Memory B cell (primary cell): ENCODE results near the gene SULT1A2.
"Not testable (repeated sequence)": the region's sequence is repeated elsewhere in the genome, so short reads cannot be mapped to it uniquely, and the experiment has no call there.

ENCODE experiments used
- ATAC-seq: fragments of 150-1000 bp; cut with Tn5 transposase; 2 replicates; pipeline ENCODE4 v1.10.0; 2021; ENCODE audit warnings: low read depth, mild to moderate bottlenecking, moderate library complexity
- DNase-seq, 2 donors: peaks; one replicate each; pipeline ENCODE4 v3.0.0; 2022; ENCODE audit warnings: low spot score in 2 of 2
- H3K27ac Mint-ChIP-seq: one replicate; pipeline ENCODE4 v1.8.0; 2022; ENCODE audit warnings: mild to moderate bottlenecking, moderate library complexity, mixed read lengths
- H3K27me3 Mint-ChIP-seq: one replicate; pipeline ENCODE4 v1.8.0; 2022; ENCODE audit warnings: mixed read lengths
- H3K36me3 Mint-ChIP-seq: one replicate; pipeline ENCODE4 v1.8.0; 2022; ENCODE audit warnings: mild to moderate bottlenecking, mixed read lengths
- H3K4me1 Mint-ChIP-seq: one replicate; pipeline ENCODE4 v1.8.0; 2022; ENCODE audit warnings: mixed read lengths
- H3K4me3 Mint-ChIP-seq: one replicate; pipeline ENCODE4 v1.8.0; 2022; ENCODE audit warnings: mild to moderate bottlenecking, moderate library complexity, mixed read lengths
- H3K9me3 Mint-ChIP-seq: one replicate; pipeline ENCODE4 v1.8.0; 2022; ENCODE audit warnings: mixed read lengths

Gene SULT1A2

DNA sequence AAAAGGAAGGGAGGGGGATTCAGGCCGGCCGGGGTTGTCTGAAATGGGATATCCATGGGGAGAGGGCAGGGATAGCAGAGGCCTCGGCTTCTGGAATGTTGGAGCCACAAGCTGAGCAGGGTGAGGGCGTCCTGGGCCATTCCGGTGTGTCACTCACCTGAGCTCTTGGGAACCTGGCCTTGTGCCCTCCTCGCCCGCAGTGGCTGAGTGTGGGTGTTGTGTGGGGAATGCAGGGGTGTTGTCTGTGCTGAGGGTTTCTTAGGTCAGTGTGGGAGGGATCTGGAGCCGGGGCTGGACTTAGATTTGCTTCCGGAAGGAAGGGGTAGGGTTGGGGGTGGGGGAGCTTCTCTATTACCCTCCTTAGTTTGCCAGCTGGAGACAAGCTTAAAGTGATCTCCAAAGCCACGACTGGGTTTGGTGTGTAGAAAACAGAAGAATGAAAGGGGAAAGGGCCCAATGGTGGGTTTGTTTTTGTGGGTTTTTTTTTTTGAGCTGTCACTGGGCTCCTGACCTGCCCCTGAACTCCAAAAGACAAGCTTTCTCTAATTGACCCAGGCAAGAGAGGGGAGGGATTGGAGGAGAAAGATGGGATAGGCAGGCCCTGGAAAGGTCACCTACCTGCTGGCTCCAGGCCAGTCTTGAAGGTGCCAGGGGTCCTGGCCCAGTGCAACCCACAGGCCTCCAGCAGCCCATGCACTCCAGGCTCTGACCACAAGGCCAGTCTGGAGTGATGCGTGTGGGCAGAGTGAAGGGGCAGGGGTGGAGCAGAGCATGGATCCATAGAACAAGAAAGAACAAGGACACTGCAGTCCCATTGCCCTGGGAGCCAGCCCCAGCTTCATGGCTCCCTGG is at the start of gene SULT1A2:
Gene SULT1A2 (minus strand): TSS at position 211 of the 852 bp plus-strand sequence. CDS start 1,120 bp downstream, outside the sequence.
- H3K27me3 Mint-ChIP-seq: peaks cover 2% of the 10 kb centered on the region
- H3K4me1 Mint-ChIP-seq: no peaks in the 10 kb centered on the region
- no peaks in the 10 kb centered on the region for H3K36me3 Mint-ChIP-seq
- ATAC-seq: no peak
- no peak within 1 kb of the TSS for H3K4me3 Mint-ChIP-seq
- H3K9me3 Mint-ChIP-seq: no peaks in the 10 kb centered on the region
- no peak for DNase-seq
- no peak within 1 kb of the TSS for H3K27ac Mint-ChIP-seq

DNA sequence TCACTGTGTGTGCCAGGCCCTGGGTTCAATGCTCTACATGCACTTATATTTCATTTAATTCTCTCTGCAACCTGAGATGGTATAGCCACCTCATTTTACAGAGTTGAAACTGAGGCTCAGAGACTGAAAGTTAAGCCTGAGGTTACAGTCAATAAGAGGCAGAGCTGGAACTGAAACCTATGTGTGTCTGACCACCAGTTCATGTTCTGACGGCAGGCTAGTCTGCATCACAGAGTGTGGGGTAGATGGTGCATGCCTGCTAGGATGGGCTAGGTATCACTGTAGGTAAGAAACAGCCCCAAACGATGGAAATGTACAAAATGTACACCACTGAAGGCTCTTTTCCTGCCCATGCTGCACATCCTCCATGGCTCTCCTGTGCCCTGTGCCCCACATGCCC is 43.1 kb upstream of the SULT1A2 start:
- ATAC-seq, H3K4me3 Mint-ChIP-seq, H3K27me3 Mint-ChIP-seq, H3K9me3 Mint-ChIP-seq, DNase-seq, H3K4me1 Mint-ChIP-seq, H3K36me3 Mint-ChIP-seq, H3K27ac Mint-ChIP-seq: not testable (repeated sequence)

DNA sequence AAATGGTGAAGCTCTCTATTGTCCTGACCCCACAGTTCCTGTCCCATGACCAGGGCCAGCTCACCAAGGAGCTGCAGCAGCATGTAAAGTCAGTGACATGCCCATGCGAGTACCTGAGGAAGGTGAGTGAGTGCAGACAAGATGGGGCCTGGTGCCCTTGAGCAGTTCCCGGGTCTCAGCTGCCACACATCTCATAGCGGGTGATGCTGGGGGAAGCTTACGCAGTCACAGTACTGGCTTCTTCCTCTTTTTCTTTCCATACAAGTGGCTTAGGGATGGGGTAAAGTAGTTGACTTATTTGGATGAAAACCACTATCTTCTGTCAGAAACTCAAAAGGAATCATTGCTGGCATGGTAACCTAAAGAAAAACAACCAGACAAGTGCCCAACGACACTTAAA is 41.5 kb upstream of the SULT1A2 start:
- H3K36me3 Mint-ChIP-seq, H3K4me1 Mint-ChIP-seq, DNase-seq, ATAC-seq, H3K9me3 Mint-ChIP-seq, H3K27ac Mint-ChIP-seq, H3K27me3 Mint-ChIP-seq, H3K4me3 Mint-ChIP-seq: not testable (repeated sequence)

DNA sequence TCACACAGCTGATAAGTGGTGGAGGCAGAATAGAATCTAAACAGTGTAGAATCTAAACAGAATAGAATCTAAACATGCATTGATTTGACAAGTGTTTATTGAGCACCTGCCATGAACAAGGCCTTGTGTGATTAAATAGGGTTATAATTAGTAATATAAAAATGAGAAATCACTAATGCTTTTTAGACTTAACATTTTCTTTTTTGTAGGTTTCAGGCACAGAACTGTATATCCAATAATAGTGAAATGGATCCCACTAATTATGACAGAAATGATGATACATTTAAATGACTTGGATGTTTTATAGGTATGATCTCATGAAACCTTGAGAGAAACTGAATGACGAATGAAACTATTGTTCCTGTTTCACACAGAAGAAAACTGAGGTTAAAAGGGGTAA is 40.9 kb upstream of the SULT1A2 start, which contains the start of gene NPIPB8:
Gene NPIPB8 (plus strand): TSS at position 301 of the 400 bp plus-strand sequence. CDS start 296 bp downstream, outside the sequence.
- not testable (repeated sequence) for H3K27me3 Mint-ChIP-seq, H3K9me3 Mint-ChIP-seq, H3K27ac Mint-ChIP-seq, H3K4me1 Mint-ChIP-seq, DNase-seq, ATAC-seq, H3K36me3 Mint-ChIP-seq, H3K4me3 Mint-ChIP-seq

DNA sequence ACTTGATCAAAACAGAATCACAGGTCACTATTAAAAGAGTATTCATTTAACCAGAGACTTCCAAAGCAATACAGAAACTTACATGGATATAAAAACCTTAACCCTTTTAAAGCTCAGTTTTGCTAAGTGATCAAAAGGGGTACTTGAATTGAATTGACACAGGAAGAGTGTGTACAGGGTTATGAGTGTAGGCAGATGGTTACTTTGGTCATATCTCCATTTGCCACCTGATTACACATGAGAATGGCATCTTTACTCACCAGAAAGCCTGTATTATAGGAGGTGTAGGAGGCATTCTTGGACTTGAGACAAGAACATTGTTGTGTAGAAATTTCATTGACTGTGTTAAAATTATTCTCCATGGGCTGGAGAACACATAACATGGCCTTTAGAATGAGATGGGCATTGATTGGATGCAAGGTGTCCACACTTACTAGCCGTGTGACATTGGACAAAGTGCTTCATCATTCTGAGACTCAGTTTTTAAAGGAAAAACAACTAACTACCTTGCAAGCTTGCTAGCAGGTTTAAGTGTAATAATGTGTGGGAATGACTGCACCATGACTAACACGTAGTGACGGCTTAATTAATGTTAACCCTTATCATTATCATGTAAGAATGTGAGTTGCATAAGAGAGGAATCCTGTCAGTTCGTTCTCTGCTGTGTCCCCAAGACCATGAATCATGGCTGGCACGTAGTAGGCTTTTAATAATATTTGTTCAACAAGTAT is 39.4 kb upstream of the SULT1A2 start:
- not testable (repeated sequence) for H3K9me3 Mint-ChIP-seq, H3K4me1 Mint-ChIP-seq, ATAC-seq, H3K36me3 Mint-ChIP-seq, DNase-seq, H3K4me3 Mint-ChIP-seq, H3K27me3 Mint-ChIP-seq, H3K27ac Mint-ChIP-seq

DNA sequence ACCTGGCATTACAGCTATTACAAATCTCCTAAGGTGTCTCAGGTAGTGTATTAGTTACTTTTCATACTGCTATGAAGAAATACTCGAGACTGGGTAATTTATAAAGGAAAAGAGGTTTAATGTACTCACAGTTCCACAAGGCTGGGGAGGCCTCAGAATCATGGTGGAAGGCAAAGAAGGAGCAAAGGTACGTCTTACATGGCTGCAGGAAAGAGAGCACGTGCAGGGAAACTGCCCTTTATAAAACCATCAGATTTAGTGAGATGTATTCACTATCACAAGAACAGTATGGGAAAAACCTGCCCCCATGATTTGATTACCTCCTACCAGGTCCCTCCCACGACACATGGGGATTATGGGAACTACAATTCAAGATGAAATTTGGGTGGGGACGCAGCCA is 34.1 kb upstream of the SULT1A2 start:
- not testable (repeated sequence) for H3K4me1 Mint-ChIP-seq, H3K36me3 Mint-ChIP-seq, ATAC-seq, H3K4me3 Mint-ChIP-seq, H3K9me3 Mint-ChIP-seq, H3K27me3 Mint-ChIP-seq, DNase-seq, H3K27ac Mint-ChIP-seq

DNA sequence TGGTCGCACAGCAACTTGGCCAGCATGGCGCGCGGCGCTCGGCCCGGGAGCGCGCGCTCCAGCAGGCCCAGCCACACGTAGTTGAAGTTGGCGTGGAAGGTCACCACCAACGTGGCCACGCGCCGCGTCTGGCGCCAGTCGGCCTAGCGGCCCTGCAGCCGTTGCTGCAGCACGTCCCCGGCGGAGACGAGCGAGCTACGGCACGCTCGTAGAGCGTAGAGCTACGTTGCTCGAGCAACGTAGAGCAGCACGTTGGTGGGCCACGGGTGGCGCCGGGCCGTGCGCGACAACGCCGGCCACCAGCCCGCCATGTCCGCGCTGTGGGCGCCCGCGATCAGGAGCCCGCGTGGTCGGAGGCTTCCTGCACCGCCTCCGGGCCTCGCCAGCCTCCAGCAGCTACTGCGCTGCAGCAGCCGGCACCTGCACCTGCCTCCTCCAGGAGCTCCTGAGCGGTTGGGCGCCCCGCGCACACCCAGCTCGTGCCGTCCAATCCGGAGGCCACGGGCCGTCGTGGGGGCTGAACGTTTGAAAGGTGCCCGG is 26.4 kb upstream of the SULT1A2 start:
- H3K27me3 Mint-ChIP-seq: peaks cover 5% of the 10 kb centered on the region
- peak overlapping the region; percentile 82 for H3K4me3 Mint-ChIP-seq
- H3K4me1 Mint-ChIP-seq: peaks cover 8% of the 10 kb centered on the region
- no peak overlapping the region for H3K27ac Mint-ChIP-seq
- no peaks in the 10 kb centered on the region for H3K36me3 Mint-ChIP-seq
- DNase-seq (peak; percentile 55 to 62), ATAC-seq (peak; percentile 96)
- no peaks in the 10 kb centered on the region for H3K9me3 Mint-ChIP-seq

DNA sequence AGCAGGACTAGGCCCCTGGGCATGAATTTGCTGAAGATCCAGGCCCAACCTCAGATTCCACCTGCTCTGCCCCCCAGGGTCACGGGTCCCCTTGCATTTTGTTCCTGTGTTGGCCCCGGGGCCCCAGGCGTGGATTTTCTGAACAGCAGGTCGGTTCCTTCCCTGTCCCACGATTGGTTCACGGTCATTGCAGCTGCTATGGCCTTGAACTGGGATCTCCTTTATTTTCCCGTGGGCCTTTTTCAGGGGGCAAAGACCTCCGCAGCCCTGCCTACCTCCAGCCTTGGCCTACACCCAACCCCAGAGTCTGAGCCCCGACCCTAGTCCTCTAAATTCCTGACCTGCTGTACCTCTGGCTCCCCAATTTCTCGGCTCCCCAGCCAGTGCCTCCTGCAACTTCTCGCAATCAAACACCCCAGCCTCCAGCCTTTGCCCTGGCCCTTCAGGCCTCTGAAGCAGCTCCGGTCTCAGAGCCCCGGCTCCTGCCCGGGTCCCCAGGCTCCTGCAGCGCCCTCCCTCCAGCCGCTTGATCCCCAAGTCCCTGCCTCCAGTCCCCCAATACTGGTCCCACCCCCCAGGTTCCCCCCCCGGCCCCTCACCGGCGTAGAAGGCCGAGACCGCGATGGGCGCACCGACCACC is 25.8 kb upstream of the SULT1A2 start:
- not testable (repeated sequence) for H3K36me3 Mint-ChIP-seq, H3K27me3 Mint-ChIP-seq, DNase-seq, H3K27ac Mint-ChIP-seq, H3K9me3 Mint-ChIP-seq, ATAC-seq
- Mint-ChIP-seq H3K4me3 (peak overlapping the region; percentile 82), H3K4me1 (peaks cover 12% of the 10 kb centered on the region)

DNA sequence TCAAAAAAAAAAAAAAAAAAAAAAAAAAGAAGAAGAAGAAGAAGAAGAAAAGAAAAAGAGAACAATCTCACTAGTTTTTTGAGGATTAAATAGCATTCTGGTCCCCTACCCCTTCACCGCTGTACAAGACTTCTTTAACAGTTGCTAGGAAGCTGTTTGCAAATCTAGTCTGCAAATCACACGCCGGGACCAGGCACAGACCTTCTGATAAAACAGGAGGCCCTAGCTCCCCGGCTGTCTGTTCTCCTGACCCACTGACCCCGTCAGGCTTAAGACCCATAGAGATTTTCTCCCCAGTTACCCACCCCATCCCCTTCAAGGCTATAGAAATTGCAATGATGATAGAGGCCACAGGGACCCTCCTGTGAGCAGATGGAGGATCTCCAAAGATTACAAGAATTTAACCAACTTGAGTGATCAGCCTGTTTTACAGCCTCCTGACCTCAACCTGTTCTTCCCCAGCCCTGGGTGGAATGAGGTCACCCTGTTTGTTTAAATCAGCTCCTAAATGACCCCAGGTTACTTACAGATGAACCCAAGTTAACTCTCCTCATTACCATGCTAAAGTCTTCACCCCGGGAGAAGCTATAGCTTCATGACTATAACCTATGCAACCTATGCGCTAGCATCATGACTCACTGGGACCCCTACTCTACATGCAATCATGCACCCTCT is 24.8 kb upstream of the SULT1A2 start:
- Mint-ChIP-seq H3K36me3 (no peaks in the 10 kb centered on the region), H3K4me1 (peaks cover 16% of the 10 kb centered on the region), H3K27ac (no peak overlapping the region), H3K9me3 (no peaks in the 10 kb centered on the region), H3K27me3 (peaks cover 2% of the 10 kb centered on the region), H3K4me3 (peak overlapping the region; percentile 2)
- no peak for ATAC-seq
- DNase-seq: no peak

DNA sequence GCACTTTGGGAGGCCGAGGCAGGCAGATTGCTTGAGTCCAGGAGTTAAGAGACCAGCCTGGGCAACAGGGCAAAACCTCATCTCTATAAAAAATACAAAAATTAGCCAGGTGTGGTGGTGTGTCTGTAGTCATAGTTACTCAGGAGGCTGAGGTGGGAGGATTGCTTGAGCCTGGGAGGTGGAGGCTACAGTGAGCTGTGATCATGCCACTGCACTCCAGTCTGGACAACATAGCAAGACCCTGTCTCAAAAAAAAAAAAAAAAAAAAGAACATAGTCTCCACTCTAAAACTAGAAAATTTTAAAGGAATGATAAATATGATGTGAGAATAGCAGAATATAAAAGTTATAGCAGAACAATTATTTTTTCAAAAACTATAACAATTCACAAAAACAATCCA is 23.5 kb upstream of the SULT1A2 start:
- not testable (repeated sequence) for H3K9me3 Mint-ChIP-seq, ATAC-seq, H3K27ac Mint-ChIP-seq, H3K4me3 Mint-ChIP-seq, DNase-seq, H3K36me3 Mint-ChIP-seq, H3K27me3 Mint-ChIP-seq
- H3K4me1 Mint-ChIP-seq: peaks cover 22% of the 10 kb centered on the region

DNA sequence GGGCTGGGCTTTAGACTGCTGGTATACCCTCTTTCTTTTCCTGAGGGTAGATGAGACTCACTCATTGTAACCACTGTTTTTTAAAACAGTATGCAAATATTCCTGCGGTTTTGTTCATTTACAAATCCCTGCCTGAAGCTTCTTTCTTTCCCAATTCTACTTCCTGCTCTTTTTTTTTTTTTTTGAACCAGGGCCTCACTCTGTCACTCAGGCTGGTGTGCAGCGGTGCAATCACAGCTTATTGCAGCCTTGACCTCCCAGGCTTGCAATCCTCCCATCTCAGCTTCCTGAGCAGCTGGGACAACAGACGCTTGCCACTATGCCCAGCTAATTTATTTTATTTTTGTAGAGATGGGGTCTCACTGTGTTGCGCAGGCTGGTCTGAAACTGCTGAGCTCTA is 21.0 kb upstream of the SULT1A2 start:
- peak overlapping the region; percentile 37 for H3K4me3 Mint-ChIP-seq
- no peak overlapping the region for H3K27ac Mint-ChIP-seq
- no peaks in the 10 kb centered on the region for H3K27me3 Mint-ChIP-seq
- H3K36me3 Mint-ChIP-seq: no peaks in the 10 kb centered on the region
- H3K4me1 Mint-ChIP-seq: peaks cover 19% of the 10 kb centered on the region
- H3K9me3 Mint-ChIP-seq: no peaks in the 10 kb centered on the region
- DNase-seq: no peak
- ATAC-seq: no peak

DNA sequence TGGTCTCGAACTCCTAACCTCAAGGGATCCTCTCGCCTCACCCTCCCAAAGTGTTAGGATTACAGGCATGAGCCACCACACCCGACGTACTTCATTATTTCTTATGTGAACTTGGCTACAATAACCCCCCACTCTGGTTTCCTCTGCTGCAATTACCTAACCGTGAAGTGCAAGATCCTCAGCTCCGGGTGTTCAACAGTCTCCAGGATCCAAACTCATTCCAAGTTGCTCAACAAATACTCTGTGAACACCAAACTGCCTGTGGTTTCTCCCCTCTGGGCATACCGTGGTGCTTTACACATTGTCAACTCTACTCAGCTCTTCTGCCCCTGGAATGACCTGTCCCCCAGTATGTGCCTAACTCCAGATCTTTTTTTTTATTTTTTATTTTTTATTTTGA is 19.8 kb upstream of the SULT1A2 start:
- ATAC-seq (no peak), DNase-seq (no peak)
- Mint-ChIP-seq H3K27ac (no peak overlapping the region), H3K4me1 (peaks cover 14% of the 10 kb centered on the region), H3K27me3 (no peaks in the 10 kb centered on the region), H3K4me3 (no peak overlapping the region), H3K36me3 (no peaks in the 10 kb centered on the region), H3K9me3 (no peaks in the 10 kb centered on the region)

DNA sequence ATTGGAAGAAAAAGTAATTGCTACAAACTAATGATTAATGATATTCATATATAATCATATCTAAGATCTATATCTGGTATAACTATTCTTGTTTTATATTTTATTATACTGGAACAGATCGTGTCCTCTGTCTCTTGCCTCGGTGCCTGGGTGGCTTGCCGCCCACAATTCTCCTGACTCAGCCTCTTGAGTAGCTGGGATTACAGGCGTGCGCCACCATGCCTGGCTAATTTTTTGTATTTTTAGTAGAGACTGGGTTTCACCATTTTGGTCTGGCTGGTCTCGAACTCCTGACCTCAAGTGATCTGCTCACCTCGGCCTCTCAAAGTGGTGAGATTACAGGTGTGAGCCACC is 19.4 kb upstream of the SULT1A2 start:
- H3K27ac Mint-ChIP-seq: peak overlapping the region; percentile 24
- ATAC-seq, H3K36me3 Mint-ChIP-seq, H3K4me3 Mint-ChIP-seq, H3K9me3 Mint-ChIP-seq, H3K27me3 Mint-ChIP-seq, DNase-seq: not testable (repeated sequence)
- H3K4me1 Mint-ChIP-seq: peaks cover 14% of the 10 kb centered on the region
